A549 (cell line): ENCODE measurements around the gene INO80D. TPM values are rescaled to one million over a fixed set of nuclear protein-coding genes. Genes with fewer than 3 reads are reported as not detected.

Experiments used
- ATAC-seq, 2 experiments: fragments of 200-7000 bp in 1 of 2; fragments of >200 bp in 1 of 2; cut with Nextera tagmentation in 1 of 2; cut with Tn5 transposase in 1 of 2; 3 replicates each; pipeline versions ENCODE4 v1.8.0 to v1.9.1; 2018 to 2020; ENCODE audit warnings: mild to moderate bottlenecking in 1 of 2, moderate library complexity in 1 of 2
- CTCF ChIA-PET: fragments of 300-600 bp; sonication (Branson Sonifier 250); formaldehyde crosslinking; extraction: SDS; loops from one replicate; lab custom pipeline; 2021; ENCODE audit warnings: antibody characterized with exemption, inconsistent platforms; lab: Yijun Ruan, JAX
- POLR2A ChIA-PET: fragments of 350-600 bp; formaldehyde crosslinking; extraction: SDS; loops from one replicate; lab custom pipeline; 2021; ENCODE audit warnings: antibody characterized with exemption, inconsistent platforms; lab: Yijun Ruan, JAX
- DNase-seq, 2 experiments: peaks; one replicate each; pipeline versions ENCODE4 v3.0.0 to v3.0.0-alpha.2; 2011 to 2016; ENCODE audit warnings: low read depth in 1 of 2, low spot score in 1 of 2
- FAIRE-seq: peaks from 2 replicates; lab custom pipeline; 2011; peaks lifted over from hg19 to GRCh38; lab: Jason Lieb, UNC
- H3K27ac ChIP-seq, 2 experiments: fragments of >200 bp; sonication (Bioruptor Twin); formaldehyde crosslinking; 3 replicates each; pipeline ENCODE4 v1.5.1; 2016 to 2017
- H3K4me1 ChIP-seq: fragments of >200 bp; sonication (Bioruptor Twin); formaldehyde crosslinking; 3 replicates; pipeline ENCODE4 v1.6.1; 2016
- H3K4me2 ChIP-seq: fragments of >200 bp; sonication (Bioruptor Twin); formaldehyde crosslinking; 3 replicates; pipeline ENCODE4 v1.6.1; 2016
- H3K4me3 ChIP-seq: fragments of >200 bp; sonication (Bioruptor Twin); formaldehyde crosslinking; 3 replicates; pipeline ENCODE4 v1.5.1; 2016
- H3K9me3 ChIP-seq: fragments of >200 bp; sonication (Bioruptor Twin); formaldehyde crosslinking; 3 replicates; pipeline ENCODE4 v1.6.1; 2016
- ATOH8 ChIP-seq: fragments of 250-450 bp; sonication (Bioruptor Pico); IDR thresholded peaks from 2 replicates; pipeline ENCODE4 v1.5.0; 2020; ENCODE audit warnings: low read depth, mild to moderate bottlenecking, moderate library complexity
- CEBPB ChIP-seq, 2 experiments: fragments of >200 bp in 1 of 2; sonication (Bioruptor Twin) in 1 of 2; formaldehyde crosslinking in 1 of 2; IDR thresholded peaks; 2 replicates each; pipeline ENCODE4 v1.6.1; 2012 to 2016
- CTCF ChIP-seq: fragments of >200 bp; sonication (Bioruptor Twin); formaldehyde crosslinking; IDR thresholded peaks from 3 replicates; pipeline ENCODE4 v1.5.1; 2016
- EHF ChIP-seq: fragments of 250-450 bp; sonication (Bioruptor Pico); IDR thresholded peaks from 2 replicates; pipeline ENCODE4 v1.5.0; 2020; ENCODE audit warnings: mild to moderate bottlenecking
- ESRRA ChIP-seq: fragments of 150-350 bp; IDR thresholded peaks from 2 replicates; pipeline ENCODE4 v1.6.1; 2014; ENCODE audit warnings: mild to moderate bottlenecking, low read length, borderline replicate concordance
- FOSB ChIP-seq: fragments of 250-450 bp; sonication (Bioruptor Pico); IDR thresholded peaks from 2 replicates; pipeline ENCODE4 v1.5.0; 2020; ENCODE audit warnings: mild to moderate bottlenecking, moderate library complexity
- FOSL2 ChIP-seq, 2 experiments: fragments of 450-650 bp in 1 of 2; fragments of >200 bp in 1 of 2; sonication (Bioruptor Twin) in 1 of 2; formaldehyde crosslinking; IDR thresholded peaks; 2 replicates each; pipeline versions ENCODE4 v1.5.0 to v1.6.1; 2016 to 2020; ENCODE audit warnings: mild to moderate bottlenecking in 1 of 2, moderate library complexity in 1 of 2
- GATA3 ChIP-seq: IDR thresholded peaks from 2 replicates; pipeline ENCODE4 v1.6.1; 2012; ENCODE audit warnings: borderline replicate concordance
- HEYL ChIP-seq: fragments of 250-450 bp; sonication (Bioruptor Pico); IDR thresholded peaks from 2 replicates; pipeline ENCODE4 v1.8.0; 2021; ENCODE audit warnings: mild to moderate bottlenecking, moderate library complexity
- HMGXB4 ChIP-seq: fragments of 250-450 bp; sonication (Bioruptor Pico); IDR thresholded peaks from 2 replicates; pipeline ENCODE4 v1.5.0; 2021; ENCODE audit warnings: mild to moderate bottlenecking, moderate library complexity, borderline replicate concordance
- HOXB5 ChIP-seq: fragments of 250-450 bp; sonication (Bioruptor Pico); IDR thresholded peaks from 2 replicates; pipeline ENCODE4 v1.5.0; 2020; ENCODE audit warnings: mild to moderate bottlenecking, moderate library complexity
- MAZ ChIP-seq: fragments of 150-350 bp; IDR thresholded peaks from 2 replicates; pipeline ENCODE4 v1.6.1; 2014; ENCODE audit warnings: antibody characterized with exemption, low read depth, low read length, borderline replicate concordance
- NPAS2 ChIP-seq: fragments of 250-450 bp; sonication (Bioruptor Pico); IDR thresholded peaks from 2 replicates; pipeline ENCODE4 v1.8.0; 2022; ENCODE audit warnings: mild to moderate bottlenecking, moderate library complexity, borderline replicate concordance
- PBX3 ChIP-seq: IDR thresholded peaks from 2 replicates; pipeline ENCODE4 v1.6.1; 2012
- POLR2A ChIP-seq: IDR thresholded peaks from 2 replicates; pipeline ENCODE4 v1.6.1; 2012; ENCODE audit warnings: mild to moderate bottlenecking, low read length
- POLR2AphosphoS2 ChIP-seq: conservative IDR thresholded peaks from 2 replicates; pipeline ENCODE4 v1.6.1; 2012; ENCODE audit warnings: low read length, improper control_type of control experiment, inconsistent platforms
- RARB ChIP-seq: fragments of 250-450 bp; sonication (Bioruptor Pico); IDR thresholded peaks from 2 replicates; pipeline ENCODE4 v1.8.0; 2021; ENCODE audit warnings: mild to moderate bottlenecking, moderate library complexity
- RCOR1 ChIP-seq: fragments of 150-350 bp; IDR thresholded peaks from 2 replicates; pipeline ENCODE4 v1.6.1; 2014; ENCODE audit warnings: antibody characterized with exemption, low read length, low read depth
- SREBF2 ChIP-seq: fragments of 450-650 bp; IDR thresholded peaks from 2 replicates; pipeline ENCODE4 v1.6.1; 2014; ENCODE audit warnings: mild to moderate bottlenecking, moderate library complexity
- TP53 ChIP-seq: fragments of 250-450 bp; sonication (Bioruptor Pico); IDR thresholded peaks from 2 replicates; pipeline ENCODE4 v1.5.0; 2021; ENCODE audit warnings: mild to moderate bottlenecking, moderate library complexity
- USF2 ChIP-seq: fragments of 450-650 bp; IDR thresholded peaks from 2 replicates; pipeline ENCODE4 v1.6.1; 2014; ENCODE audit warnings: antibody characterized with exemption
- ZC3H11A ChIP-seq: fragments of 450-650 bp; IDR thresholded peaks from 2 replicates; pipeline ENCODE4 v1.6.1; 2014; ENCODE audit warnings: antibody characterized with exemption, mild to moderate bottlenecking
- ZNF302 ChIP-seq: fragments of 250-450 bp; sonication (Bioruptor Pico); IDR thresholded peaks from 2 replicates; pipeline ENCODE4 v1.9.0; 2021; ENCODE audit warnings: inconsistent platforms, mild to moderate bottlenecking, moderate library complexity
- ZSCAN20 ChIP-seq: fragments of 250-450 bp; sonication (Bioruptor Pico); IDR thresholded peaks from 2 replicates; pipeline ENCODE4 v1.8.0; 2022; ENCODE audit warnings: mild to moderate bottlenecking, moderate library complexity
- WGBS: methylation state at CpG from one replicate; pipeline ENCODE4 v1.1.6; 2017; ENCODE audit errors: missing lambda C conversion rate; 5-methylcytosine and 5-hydroxymethylcytosine counted together
- polyA plus RNA-seq, 4 experiments: library from polyadenylated mRNA; depleted of rRNA in 3 of 4; stranded (reverse); fragments of >200 nt; fragmentation: RNase III in 1 of 4; extraction: RNeasy Plus Mini Kit Qiagen cat#74134 plus additional on column Dnase treatment in 1 of 4; gene quantifications; 2 replicates in 3 of 4; 3 replicates in 1 of 4; pipeline ENCODE4 v1.2.3, GENCODE V29; 2011 to 2017

Gene INO80D
- polyA plus RNA-seq, 2 of the 4 experiments (the other 2 are of a cell fraction): 1.4 to 5.0 TPM

- TF ChIP-seq ZC3H11A (no peak), FOSB (CRISPR knock-in tag) (no peak), CEBPB (IDR thresholded peaks at IDR 0.05) (no peak), CTCF (no peak), HEYL (CRISPR knock-in tag) (no peak), FOSL2 (IDR thresholded peaks at IDR 0.05) (no peak), FOSL2 (CRISPR knock-in tag; IDR thresholded peaks at IDR 0.05) (no peak), USF2 (no peak)
These were observed 3.6 kb downstream of the INO80D start (continued) for GRCh38 chr2:206082298-206082843.

GRCh38 chr2:206080927-206081326 is 5.0 kb downstream of the INO80D start:
- H3K4me2 ChIP-seq: no peak overlapping the region
- H3K9me3 ChIP-seq: no peaks in the 10 kb centered on the region
- peaks cover 23% of the 10 kb centered on the region; the same call in 2 of the 3 replicates for H3K4me1 ChIP-seq
- FAIRE-seq (no peak), DNase-seq (no peak), ATAC-seq (no peak)
- ChIA-PET POLR2A (no interaction called here), CTCF (interaction anchor here (1.3 kb wide), 1 partner anchor 21 kb away, joined by 3 read pairs; no protein-coding TSS in a partner anchor)
- H3K27ac ChIP-seq: no peak overlapping the region
- WGBS: 78% methylated on average over 4 of the region's 4 CpGs
- TF ChIP-seq NPAS2 (CRISPR knock-in tag) (no peak), ESRRA (no peak), CTCF (no peak), ATOH8 (CRISPR knock-in tag) (no peak), PBX3 (no peak), GATA3 (no peak), RCOR1 (no peak), EHF (CRISPR knock-in tag) (no peak), RARB (CRISPR knock-in tag) (no peak), ZNF302 (CRISPR knock-in tag) (no peak), SREBF2 (no peak), MAZ (no peak), POLR2AphosphoS2 (no peak), ZSCAN20 (CRISPR knock-in tag) (no peak), HMGXB4 (CRISPR knock-in tag) (no peak), POLR2A (no peak), TP53 (no peak), HOXB5 (CRISPR knock-in tag) (no peak), USF2 (no peak), ZC3H11A (no peak)
- H3K4me3 ChIP-seq: no peak overlapping the region
